ENCODE measurements around the gene NGEF. TPM values are rescaled to one million over a fixed set of nuclear protein-coding genes. Genes with fewer than 3 reads are reported as not detected.
A peak's percentile ranks its signal among the peaks of the same experiment; 100 is the strongest.

NGEF gene
- total RNA-seq, 1 experiment from 2014 or later = 0.34 TPM

- DNase-seq (ENCODE audit: low read depth) = no peak
These were observed 173.5 kb downstream of the NGEF start for GRCh38 chr2:232839411-232840079.

GRCh38 chr2:232838406-232838874, 174.6 kb downstream of the NGEF start:
- peak; percentile 28 for DNase-seq (ENCODE audit: low read depth)

DNA sequence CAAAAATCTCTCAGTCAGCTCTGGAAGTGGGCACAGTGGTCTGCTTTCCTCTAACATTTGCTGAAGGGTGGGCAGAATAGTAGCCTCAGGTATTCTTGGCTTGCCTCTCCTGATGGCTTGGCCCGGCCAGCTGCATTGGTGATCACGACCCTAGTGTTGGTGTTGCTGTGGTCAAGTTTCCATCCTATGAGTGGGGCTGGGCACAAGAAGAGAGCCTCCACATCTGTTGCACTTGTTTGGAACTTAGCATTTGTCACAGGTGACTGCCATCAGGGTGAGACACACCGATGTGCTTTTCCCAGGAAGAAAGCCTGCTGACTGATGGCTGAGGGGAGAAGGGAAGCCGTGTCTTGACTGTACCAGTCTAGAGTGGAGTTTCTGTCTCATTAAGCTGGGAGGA, 176.1 kb downstream of the NGEF start:
- no peak for DNase-seq (ENCODE audit: low read depth)

GRCh38 chr2:232835687-232836208, 177.3 kb downstream of the NGEF start:
- DNase-seq (ENCODE audit: low read depth) = peak; percentile 34

GRCh38 chr2:232833830-232834229, 179.2 kb downstream of the NGEF start:
- no peak for DNase-seq (ENCODE audit: low read depth)

GRCh38 chr2:232831496-232831895, 181.6 kb downstream of the NGEF start:
- no peak for DNase-seq (ENCODE audit: low read depth)

GRCh38 chr2:232829988-232830387, 183.1 kb downstream of the NGEF start:
- no peak for DNase-seq (ENCODE audit: low read depth)

Other genes starting within 250 kb of the NGEF start
- gene KCNJ13, start 236.7 kb downstream of the NGEF start, total RNA-seq (2014; rRNA removed) = not detected in 2 replicates
- gene SNORC, start 143.0 kb downstream of the NGEF start, total RNA-seq (2014; rRNA removed) = 0.32 and 0.52 TPM in 2 replicates
- gene NEU2, start 19.4 kb upstream of the NGEF start, total RNA-seq (2014; rRNA removed) = not detected in 2 replicates
- 0.34 and 2.6 TPM in 2 replicates for gene INPP5D, start 47.1 kb upstream of the NGEF start, total RNA-seq (2014; rRNA removed)
- 34.2 and 39.8 TPM in 2 replicates for gene ATG16L1, start 238.4 kb upstream of the NGEF start, total RNA-seq (2014; rRNA removed)